RWPE1 (cell line): ENCODE measurements around the gene SSTR3.

ENCODE experiments used
- CTCF ChIA-PET: fragments of 350-600 bp; sonication (Branson Sonifier 250); formaldehyde crosslinking; extraction: SDS; loops from one replicate; lab custom pipeline; 2021; lab: Yijun Ruan, JAX
- POLR2A ChIA-PET: fragments of 400-600 bp; formaldehyde crosslinking; extraction: SDS; loops from one replicate; lab custom pipeline; 2020; ENCODE audit warnings: antibody characterized with exemption; ENCODE audit not compliant: low non-redundant PET; lab: Yijun Ruan, JAX
- DNase-seq: peaks from one replicate; pipeline ENCODE4 v3.0.0; 2012; ENCODE audit warnings: low spot score
- H3K27ac ChIP-seq: fragments of 450-650 bp; 2 replicates; pipeline ENCODE4 v1.5.1; 2017
- TF ChIP-seq, protein P1 (sequence below): fragments of 450-650 bp; conservative IDR thresholded peaks from 2 replicates; pipeline ENCODE4 v1.5.1; 2017; ENCODE audit warnings: low read depth, mild to moderate bottlenecking

SSTR3 gene

GRCh38 chr22:37196539-37197450 lies 15.5 kb downstream of the SSTR3 start:
- peak; percentile 77 for DNase-seq
- TF ChIP-seq, protein P1, sequence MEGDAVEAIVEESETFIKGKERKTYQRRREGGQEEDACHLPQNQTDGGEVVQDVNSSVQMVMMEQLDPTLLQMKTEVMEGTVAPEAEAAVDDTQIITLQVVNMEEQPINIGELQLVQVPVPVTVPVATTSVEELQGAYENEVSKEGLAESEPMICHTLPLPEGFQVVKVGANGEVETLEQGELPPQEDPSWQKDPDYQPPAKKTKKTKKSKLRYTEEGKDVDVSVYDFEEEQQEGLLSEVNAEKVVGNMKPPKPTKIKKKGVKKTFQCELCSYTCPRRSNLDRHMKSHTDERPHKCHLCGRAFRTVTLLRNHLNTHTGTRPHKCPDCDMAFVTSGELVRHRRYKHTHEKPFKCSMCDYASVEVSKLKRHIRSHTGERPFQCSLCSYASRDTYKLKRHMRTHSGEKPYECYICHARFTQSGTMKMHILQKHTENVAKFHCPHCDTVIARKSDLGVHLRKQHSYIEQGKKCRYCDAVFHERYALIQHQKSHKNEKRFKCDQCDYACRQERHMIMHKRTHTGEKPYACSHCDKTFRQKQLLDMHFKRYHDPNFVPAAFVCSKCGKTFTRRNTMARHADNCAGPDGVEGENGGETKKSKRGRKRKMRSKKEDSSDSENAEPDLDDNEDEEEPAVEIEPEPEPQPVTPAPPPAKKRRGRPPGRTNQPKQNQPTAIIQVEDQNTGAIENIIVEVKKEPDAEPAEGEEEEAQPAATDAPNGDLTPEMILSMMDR, result no peak
- ChIA-PET CTCF (interaction anchor here (0.6 kb wide), 1 partner anchor 235 kb away, joined by 3 read pairs; no protein-coding TSS in a partner anchor), POLR2A (no interaction called here)
- H3K27ac ChIP-seq, result peak overlapping the region; percentile 98

GRCh38 chr22:37195921-37196320 lies 16.4 kb downstream of the SSTR3 start:
- no peak for DNase-seq
- ChIA-PET CTCF (interaction anchor here (0.6 kb wide), 1 partner anchor 12 kb away, joined by 3 read pairs; no protein-coding TSS in a partner anchor), POLR2A (no interaction called here)
- TF ChIP-seq, protein P1, result no peak
- H3K27ac ChIP-seq, result peak overlapping the region; percentile 98

- no peak overlapping the region for H3K27ac ChIP-seq
- DNase-seq, result no peak
- CTCF ChIA-PET, result no interaction called here
- POLR2A ChIA-PET, result no interaction called here
- TF ChIP-seq, protein P1, result no peak
Observed at GRCh38 chr22:37194750-37195149, 17.5 kb downstream of the SSTR3 start.

DNA sequence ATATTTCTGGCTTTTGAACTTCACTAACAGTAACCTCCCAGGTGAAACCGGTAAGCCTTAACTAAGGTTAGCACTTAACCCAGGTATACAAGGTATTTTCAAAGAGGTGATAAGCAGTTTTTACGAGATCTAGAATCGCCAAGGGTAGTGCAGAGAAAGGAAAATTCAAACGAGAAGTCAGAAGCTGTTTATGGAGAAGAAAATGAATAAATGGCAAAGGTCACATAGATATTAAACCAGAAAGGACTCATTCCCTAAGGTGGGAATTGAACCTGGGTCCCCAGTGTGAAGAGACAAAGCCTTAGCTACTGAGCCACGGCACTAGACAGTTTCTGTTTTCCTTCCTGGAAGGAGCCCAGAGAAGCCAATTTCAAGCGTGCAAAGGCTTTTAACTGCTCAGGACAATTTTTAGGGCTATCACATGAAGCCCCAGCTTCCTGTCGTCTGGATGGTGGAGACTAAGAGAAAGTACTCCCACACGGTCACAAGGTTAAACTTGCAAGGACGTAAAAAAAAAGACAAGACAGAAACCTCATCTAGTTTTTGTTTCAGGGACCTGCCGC lies 18.6 kb downstream of the SSTR3 start:
- H3K27ac ChIP-seq, result no peak overlapping the region
- TF ChIP-seq, protein P1, result no peak
- DNase-seq, result no peak
- CTCF ChIA-PET, result no interaction called here
- POLR2A ChIA-PET, result no interaction called here

GRCh38 chr22:37192741-37193140 lies 19.5 kb downstream of the SSTR3 start:
- POLR2A ChIA-PET, result no interaction called here
- CTCF ChIA-PET, result no interaction called here
- TF ChIP-seq, protein P1, result no peak
- H3K27ac ChIP-seq, result no peak overlapping the region
- DNase-seq, result no peak

DNA sequence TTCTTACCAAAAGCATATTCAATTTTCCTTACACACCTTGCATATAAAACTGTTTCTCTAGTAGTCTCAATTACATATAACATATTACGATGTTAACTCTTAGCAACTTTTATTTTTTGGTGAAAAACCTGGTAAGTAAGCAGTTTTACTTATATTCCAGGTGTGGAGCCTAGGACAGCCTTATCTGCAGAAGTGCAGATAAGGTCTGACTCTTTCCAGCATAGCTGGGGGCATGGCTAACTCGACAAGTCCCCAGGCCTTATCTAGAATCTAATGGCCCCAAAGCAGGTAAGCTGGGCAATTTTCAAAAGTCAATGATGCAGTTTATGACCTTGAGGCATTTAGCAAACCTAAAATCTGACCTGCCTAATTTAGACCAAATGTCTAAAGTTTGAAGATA lies 20.1 kb downstream of the SSTR3 start:
- CTCF ChIA-PET, result no interaction called here
- POLR2A ChIA-PET, result no interaction called here
- DNase-seq, result no peak
- H3K27ac ChIP-seq, result no peak overlapping the region
- TF ChIP-seq, protein P1, result no peak
